GM12875 (cell line): ENCODE results near the gene SPAAR.

Experiments
- H3K4me3 ChIP-seq: one replicate; pipeline ENCODE4 v1.5.1; 2011; ENCODE audit warnings: low read depth, low read length, control low read depth
- CTCF ChIP-seq: IDR thresholded peaks from 2 replicates; pipeline ENCODE4 v1.5.1; 2011; ENCODE audit warnings: low read depth, mild to moderate bottlenecking, control low read depth, inconsistent platforms, low read length, moderate library complexity, borderline replicate concordance; ENCODE audit not compliant: insufficient read depth

Gene SPAAR

GRCh38 chr9:35935261-35935660 lies 26.0 kb downstream of the SPAAR start:
- H3K4me3 ChIP-seq, result no peak overlapping the region
- TF ChIP-seq CTCF, result no peak

- no peak overlapping the region for H3K4me3 ChIP-seq
- no peak for TF ChIP-seq CTCF
Observed at GRCh38 chr9:35935755-35936509, 26.6 kb downstream of the SPAAR start.

- TF ChIP-seq CTCF, result no peak
- no peak overlapping the region for H3K4me3 ChIP-seq
Observed at GRCh38 chr9:35937227-35937626, 27.9 kb downstream of the SPAAR start.

GRCh38 chr9:35938474-35939356 lies 29.4 kb downstream of the SPAAR start:
- no peak overlapping the region for H3K4me3 ChIP-seq
- TF ChIP-seq CTCF, result no peak

GRCh38 chr9:35939679-35940250 lies 30.5 kb downstream of the SPAAR start:
- TF ChIP-seq CTCF, result no peak

GRCh38 chr9:35940458-35941407 lies 31.4 kb downstream of the SPAAR start:
- no peak for TF ChIP-seq CTCF
- no peak overlapping the region for H3K4me3 ChIP-seq

More at GRCh38 chr9:35939679-35940250, 30.5 kb downstream of the SPAAR start:
- H3K4me3 ChIP-seq, result no peak overlapping the region
